Measurements from ENCODE around the gene NEK6.

Gene NEK6

GRCh38 chr9:124399323-124399967 lies 141.7 kb downstream of the NEK6 start:
- peak; percentile 59 for DNase-seq (ENCODE audit: low read depth, low spot score)

GRCh38 chr9:124399968-124400940 lies 142.5 kb downstream of the NEK6 start:
- DNase-seq (ENCODE audit: low read depth, low spot score): no peak

Measured in ELF-1 (cell line).